ENCODE results near the gene CRCP. TPM values are rescaled to one million over a fixed set of nuclear protein-coding genes. Genes with fewer than 3 reads are reported as not detected.

CRCP gene
- total RNA-seq, 1 donor from 2014 or later, result 23.3 TPM

GRCh38 chr7:66176914-66177313 lies 62.3 kb downstream of the CRCP start:
- H3K27me3 Mint-ChIP-seq (ENCODE audit: low read depth), result no peaks in the 10 kb centered on the region
- H3K36me3 Mint-ChIP-seq (ENCODE audit: low read depth), result no peaks in the 10 kb centered on the region
- no peak for DNase-seq (ENCODE audit: low spot score)
- TF ChIP-seq, protein P1, sequence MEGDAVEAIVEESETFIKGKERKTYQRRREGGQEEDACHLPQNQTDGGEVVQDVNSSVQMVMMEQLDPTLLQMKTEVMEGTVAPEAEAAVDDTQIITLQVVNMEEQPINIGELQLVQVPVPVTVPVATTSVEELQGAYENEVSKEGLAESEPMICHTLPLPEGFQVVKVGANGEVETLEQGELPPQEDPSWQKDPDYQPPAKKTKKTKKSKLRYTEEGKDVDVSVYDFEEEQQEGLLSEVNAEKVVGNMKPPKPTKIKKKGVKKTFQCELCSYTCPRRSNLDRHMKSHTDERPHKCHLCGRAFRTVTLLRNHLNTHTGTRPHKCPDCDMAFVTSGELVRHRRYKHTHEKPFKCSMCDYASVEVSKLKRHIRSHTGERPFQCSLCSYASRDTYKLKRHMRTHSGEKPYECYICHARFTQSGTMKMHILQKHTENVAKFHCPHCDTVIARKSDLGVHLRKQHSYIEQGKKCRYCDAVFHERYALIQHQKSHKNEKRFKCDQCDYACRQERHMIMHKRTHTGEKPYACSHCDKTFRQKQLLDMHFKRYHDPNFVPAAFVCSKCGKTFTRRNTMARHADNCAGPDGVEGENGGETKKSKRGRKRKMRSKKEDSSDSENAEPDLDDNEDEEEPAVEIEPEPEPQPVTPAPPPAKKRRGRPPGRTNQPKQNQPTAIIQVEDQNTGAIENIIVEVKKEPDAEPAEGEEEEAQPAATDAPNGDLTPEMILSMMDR (IDR thresholded peaks at IDR 0.05), result no peak
- H3K4me1 Mint-ChIP-seq (ENCODE audit: low read depth), result no peaks in the 10 kb centered on the region
- no peak overlapping the region for H3K4me3 Mint-ChIP-seq (ENCODE audit: unreplicated experiment)
- peaks cover 3% of the 10 kb centered on the region for H3K9me3 Mint-ChIP-seq (ENCODE audit: low read depth)
- H3K27ac Mint-ChIP-seq (ENCODE audit: unreplicated experiment), result no peak overlapping the region

- Mint-ChIP-seq H3K9me3 (ENCODE audit: low read depth) (peaks cover 3% of the 10 kb centered on the region), H3K4me3 (ENCODE audit: unreplicated experiment) (no peak overlapping the region), H3K4me1 (ENCODE audit: low read depth) (no peaks in the 10 kb centered on the region), H3K27me3 (ENCODE audit: low read depth) (no peaks in the 10 kb centered on the region), H3K27ac (ENCODE audit: unreplicated experiment) (no peak overlapping the region), H3K36me3 (ENCODE audit: low read depth) (no peaks in the 10 kb centered on the region)
- TF ChIP-seq, protein P1 (IDR thresholded peaks at IDR 0.05), result no peak
- no peak for DNase-seq (ENCODE audit: low spot score)
Observed at GRCh38 chr7:66178258-66178657, 63.6 kb downstream of the CRCP start.

DNA sequence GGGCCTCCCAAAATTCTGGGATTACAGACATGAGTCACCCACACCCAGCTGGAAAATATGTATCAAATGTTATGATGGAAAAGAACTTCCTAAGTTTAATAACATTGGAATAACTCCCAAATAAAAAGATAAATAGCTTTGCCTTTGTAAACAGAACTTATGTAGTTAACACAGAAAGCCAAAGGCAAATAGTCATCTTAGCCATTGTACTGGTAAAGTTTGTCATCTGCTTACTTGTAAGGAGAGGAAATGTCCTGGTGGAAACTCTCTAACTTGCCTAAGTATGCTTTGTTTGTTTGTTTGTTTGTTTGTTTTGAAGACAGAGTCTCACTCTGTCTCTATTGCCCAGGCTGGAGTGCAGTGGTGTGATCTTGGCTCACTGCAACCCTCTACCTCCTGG lies 66.7 kb downstream of the CRCP start:
- Mint-ChIP-seq H3K36me3 (ENCODE audit: low read depth) (no peaks in the 10 kb centered on the region), H3K4me1 (ENCODE audit: low read depth) (no peaks in the 10 kb centered on the region), H3K27me3 (ENCODE audit: low read depth) (no peaks in the 10 kb centered on the region), H3K9me3 (ENCODE audit: low read depth) (peaks cover 7% of the 10 kb centered on the region), H3K4me3 (ENCODE audit: unreplicated experiment) (no peak overlapping the region), H3K27ac (ENCODE audit: unreplicated experiment) (no peak overlapping the region)
- no peak for DNase-seq (ENCODE audit: low spot score)
- TF ChIP-seq, protein P1 (IDR thresholded peaks at IDR 0.05), result no peak

DNA sequence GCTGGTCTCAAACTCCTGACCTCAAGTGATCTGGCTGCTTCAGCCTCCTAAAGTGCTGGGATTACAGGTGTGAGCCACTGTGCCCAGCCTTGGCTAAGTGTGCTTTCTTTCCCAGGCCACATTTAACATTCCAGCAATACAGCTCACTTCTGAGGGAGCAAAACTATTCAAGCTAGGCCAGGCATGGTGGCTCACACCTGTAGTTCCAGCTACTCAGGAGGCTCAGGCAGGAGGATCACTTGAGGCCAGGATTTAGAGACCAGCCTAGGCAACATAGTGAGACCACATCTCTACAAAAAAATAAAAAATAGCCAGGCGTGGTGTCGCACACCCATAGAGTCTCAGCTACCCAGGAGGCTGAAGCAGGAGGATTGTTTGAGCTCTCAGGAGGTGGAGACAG lies 67.2 kb downstream of the CRCP start:
- TF ChIP-seq, protein P1 (IDR thresholded peaks at IDR 0.05), result no peak
- Mint-ChIP-seq H3K36me3 (ENCODE audit: low read depth) (no peaks in the 10 kb centered on the region), H3K27ac (ENCODE audit: unreplicated experiment) (no peak overlapping the region), H3K9me3 (ENCODE audit: low read depth) (peaks cover 7% of the 10 kb centered on the region), H3K4me3 (ENCODE audit: unreplicated experiment) (no peak overlapping the region), H3K4me1 (ENCODE audit: low read depth) (no peaks in the 10 kb centered on the region), H3K27me3 (ENCODE audit: low read depth) (no peaks in the 10 kb centered on the region)
- DNase-seq (ENCODE audit: low spot score), result no peak

- TF ChIP-seq, protein P1 (IDR thresholded peaks at IDR 0.05), result no peak
- peaks cover 7% of the 10 kb centered on the region for H3K9me3 Mint-ChIP-seq (ENCODE audit: low read depth)
- H3K36me3 Mint-ChIP-seq (ENCODE audit: low read depth), result no peaks in the 10 kb centered on the region
- no peak overlapping the region for H3K27ac Mint-ChIP-seq (ENCODE audit: unreplicated experiment)
- no peaks in the 10 kb centered on the region for H3K27me3 Mint-ChIP-seq (ENCODE audit: low read depth)
- no peak for DNase-seq (ENCODE audit: low spot score)
- no peaks in the 10 kb centered on the region for H3K4me1 Mint-ChIP-seq (ENCODE audit: low read depth)
- H3K4me3 Mint-ChIP-seq (ENCODE audit: unreplicated experiment), result no peak overlapping the region
Observed at GRCh38 chr7:66182920-66183319, 68.3 kb downstream of the CRCP start.

Data from chondrocyte (in vitro differentiated cells).